Osteoblast (primary cell): ENCODE results near the gene CHRNA5. TPM values are rescaled to one million over a fixed set of nuclear protein-coding genes. Genes with fewer than 3 reads are reported as not detected.
A peak's percentile ranks its signal among the peaks of the same experiment; 100 is the strongest.
"Not testable (repeated sequence)": the region's sequence is repeated elsewhere in the genome, so short reads cannot be mapped to it uniquely, and the experiment has no call there.

Experiments used
- DNase-seq: peaks from one replicate; pipeline ENCODE4 v3.0.0; 2011; ENCODE audit warnings: low spot score, mixed read lengths; ENCODE audit not compliant: insufficient read length; ENCODE audit errors: missing footprints
- H2AFZ ChIP-seq: 2 replicates; pipeline ENCODE4 v1.6.0; 2011; ENCODE audit warnings: mild to moderate bottlenecking, low read length
- H3K27ac ChIP-seq: 2 replicates; pipeline ENCODE4 v1.5.1; 2011; ENCODE audit warnings: mild to moderate bottlenecking, low read depth, low read length, moderate library complexity
- H3K27me3 ChIP-seq: 2 replicates; pipeline ENCODE4 v1.6.0; 2012; ENCODE audit warnings: mild to moderate bottlenecking, control low read depth, inconsistent platforms, low read length, moderate library complexity; ENCODE audit not compliant: insufficient read depth
- H3K36me3 ChIP-seq: 2 replicates; pipeline ENCODE4 v1.5.1; 2011; ENCODE audit warnings: mild to moderate bottlenecking, low read length, control low read depth, moderate library complexity; ENCODE audit not compliant: insufficient read depth
- H3K4me1 ChIP-seq: 2 replicates; pipeline ENCODE4 v1.5.1; 2011; ENCODE audit warnings: mild to moderate bottlenecking, low read length, control low read depth, moderate library complexity; ENCODE audit not compliant: insufficient read depth
- H3K4me2 ChIP-seq: 2 replicates; pipeline ENCODE4 v1.6.0; 2011; ENCODE audit warnings: mild to moderate bottlenecking, low read length; ENCODE audit not compliant: insufficient read depth
- H3K4me3 ChIP-seq: fragments of 200-600 bp; sonication (generic); 3 replicates; pipeline ENCODE4 v1.5.1; 2012; ENCODE audit warnings: mild to moderate bottlenecking, low read length, inconsistent platforms; ENCODE audit not compliant: insufficient read depth
- H3K79me2 ChIP-seq: 2 replicates; pipeline ENCODE4 v1.6.0; 2012; ENCODE audit warnings: mild to moderate bottlenecking, low read length, control low read depth, inconsistent platforms; ENCODE audit not compliant: insufficient read depth
- H3K9me3 ChIP-seq: 2 replicates; pipeline ENCODE4 v1.5.1; 2011; ENCODE audit warnings: low read depth, low read length, control low read depth
- H4K20me1 ChIP-seq: 2 replicates; pipeline ENCODE4 v1.6.0; 2012; ENCODE audit warnings: mild to moderate bottlenecking, low read length, control low read depth; ENCODE audit not compliant: insufficient read depth
- total RNA-seq: library from RNA; depleted of rRNA; stranded (reverse); fragments of >200 nt; gene quantifications from 2 replicates; pipeline ENCODE4 v1.2.3, GENCODE V29; 2012
- TF ChIP-seq, protein P1 (sequence below): IDR thresholded peaks from 2 replicates; pipeline ENCODE4 v1.5.1; 2011; ENCODE audit warnings: mild to moderate bottlenecking, low read depth, low read length, moderate library complexity; ENCODE audit errors: extremely low read depth

Gene CHRNA5
- total RNA-seq, 1 donor = 0.36 TPM

DNA sequence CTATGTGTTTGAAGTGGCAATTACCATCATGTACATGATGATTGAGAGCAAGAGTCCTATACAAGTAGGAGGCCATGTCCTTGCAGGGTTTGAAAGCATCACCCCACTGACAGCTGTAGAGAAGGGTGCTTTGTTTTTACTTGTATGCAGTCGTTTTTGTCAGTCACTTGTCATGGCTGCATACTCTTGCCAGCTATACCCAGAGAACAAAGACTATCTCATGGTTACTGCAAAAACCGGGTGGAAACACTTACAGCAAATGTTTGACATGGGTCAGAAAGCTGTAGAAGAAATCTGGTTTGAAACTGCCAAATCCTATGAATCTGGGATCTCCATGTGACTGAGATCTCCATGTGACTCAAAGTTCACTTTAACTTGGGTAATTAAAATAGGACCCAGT is 32.0 kb upstream of the CHRNA5 start:
- Histone ChIP-seq H3K4me3 (no peak overlapping the region), H3K27ac (no peak overlapping the region), H4K20me1 (no peaks in the 10 kb centered on the region), H3K9me3 (no peaks in the 10 kb centered on the region), H3K4me2 (no peak overlapping the region), H3K27me3 (no peaks in the 10 kb centered on the region), H3K79me2 (no peaks in the 10 kb centered on the region), H3K4me1 (no peaks in the 10 kb centered on the region), H2AFZ (no peak overlapping the region), H3K36me3 (no peaks in the 10 kb centered on the region)
- DNase-seq = no peak
- TF ChIP-seq, protein P1, sequence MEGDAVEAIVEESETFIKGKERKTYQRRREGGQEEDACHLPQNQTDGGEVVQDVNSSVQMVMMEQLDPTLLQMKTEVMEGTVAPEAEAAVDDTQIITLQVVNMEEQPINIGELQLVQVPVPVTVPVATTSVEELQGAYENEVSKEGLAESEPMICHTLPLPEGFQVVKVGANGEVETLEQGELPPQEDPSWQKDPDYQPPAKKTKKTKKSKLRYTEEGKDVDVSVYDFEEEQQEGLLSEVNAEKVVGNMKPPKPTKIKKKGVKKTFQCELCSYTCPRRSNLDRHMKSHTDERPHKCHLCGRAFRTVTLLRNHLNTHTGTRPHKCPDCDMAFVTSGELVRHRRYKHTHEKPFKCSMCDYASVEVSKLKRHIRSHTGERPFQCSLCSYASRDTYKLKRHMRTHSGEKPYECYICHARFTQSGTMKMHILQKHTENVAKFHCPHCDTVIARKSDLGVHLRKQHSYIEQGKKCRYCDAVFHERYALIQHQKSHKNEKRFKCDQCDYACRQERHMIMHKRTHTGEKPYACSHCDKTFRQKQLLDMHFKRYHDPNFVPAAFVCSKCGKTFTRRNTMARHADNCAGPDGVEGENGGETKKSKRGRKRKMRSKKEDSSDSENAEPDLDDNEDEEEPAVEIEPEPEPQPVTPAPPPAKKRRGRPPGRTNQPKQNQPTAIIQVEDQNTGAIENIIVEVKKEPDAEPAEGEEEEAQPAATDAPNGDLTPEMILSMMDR = no peak

DNA sequence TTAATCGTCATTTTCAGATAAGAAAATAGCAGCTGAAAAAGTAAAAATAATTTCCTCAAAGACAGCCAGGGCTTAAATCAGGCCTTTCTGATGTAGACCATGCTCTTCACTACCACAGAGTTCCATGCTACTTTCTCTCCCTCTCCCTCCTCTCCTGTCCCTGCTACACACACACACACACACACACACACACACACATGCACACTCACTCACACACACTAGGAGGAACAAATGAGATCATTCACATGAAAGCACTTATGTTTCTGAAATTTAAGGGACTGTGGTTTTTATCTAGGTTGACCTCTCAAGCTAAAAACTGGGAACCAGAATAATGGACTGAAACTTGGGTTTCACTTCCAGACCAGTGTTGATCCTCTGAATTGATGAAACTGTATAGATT is 29.2 kb upstream of the CHRNA5 start:
- DNase-seq = no peak
- no peak overlapping the region for H3K4me2 ChIP-seq
- H3K27ac ChIP-seq = no peak overlapping the region

DNA sequence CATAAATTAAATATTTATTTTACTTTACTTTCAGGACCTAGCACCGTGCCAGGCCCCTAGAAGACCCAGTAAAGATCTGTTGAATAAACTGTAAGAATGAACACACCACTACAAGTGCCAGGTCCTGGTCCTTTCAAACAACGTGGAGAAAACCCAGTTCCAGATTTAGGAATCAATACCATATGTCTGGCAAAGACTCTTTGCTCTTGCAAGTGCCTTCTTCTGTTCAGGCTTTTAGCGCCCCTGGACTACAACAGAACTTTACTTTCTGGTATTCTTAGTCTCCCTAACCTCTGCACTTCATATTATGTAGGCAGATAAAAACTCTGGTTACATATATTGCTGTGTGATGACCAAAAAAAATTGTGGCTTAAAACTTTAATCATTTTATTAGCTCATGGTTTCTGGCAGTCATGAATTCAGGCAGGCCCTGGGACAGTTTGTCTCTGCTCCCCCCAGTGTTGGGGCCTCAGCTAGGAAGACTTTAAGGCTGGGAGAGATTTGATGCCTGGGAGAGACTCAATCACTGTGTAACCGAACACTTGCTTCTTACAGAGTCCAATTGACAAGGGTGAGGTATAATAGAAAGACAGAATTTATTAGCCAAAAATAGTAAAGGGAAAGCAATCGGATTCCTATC is 27.9 kb upstream of the CHRNA5 start:
- H3K36me3 ChIP-seq = peaks cover 2% of the 10 kb centered on the region
- H4K20me1 ChIP-seq = peaks cover 9% of the 10 kb centered on the region
- H3K79me2 ChIP-seq = peaks cover 22% of the 10 kb centered on the region
- peaks cover 11% of the 10 kb centered on the region for H3K4me1 ChIP-seq
- H2AFZ ChIP-seq = no peak overlapping the region
- H3K9me3 ChIP-seq = no peaks in the 10 kb centered on the region
- H3K4me2 ChIP-seq = no peak overlapping the region
- no peak for DNase-seq
- no peak overlapping the region for H3K27ac ChIP-seq
- TF ChIP-seq, protein P1 = no peak
- H3K27me3 ChIP-seq = no peaks in the 10 kb centered on the region
- H3K4me3 ChIP-seq = no peak overlapping the region

More for the DNA sequence above, 29.2 kb upstream of the CHRNA5 start:
- peaks cover 3% of the 10 kb centered on the region for H3K4me1 ChIP-seq
- H2AFZ ChIP-seq = no peak overlapping the region
- peaks cover 10% of the 10 kb centered on the region for H3K79me2 ChIP-seq
- TF ChIP-seq, protein P1 = no peak
- H3K4me3 ChIP-seq = no peak overlapping the region
- peaks cover under 1% of the 10 kb centered on the region for H4K20me1 ChIP-seq
- H3K9me3 ChIP-seq = no peaks in the 10 kb centered on the region
- H3K36me3 ChIP-seq = no peaks in the 10 kb centered on the region
- no peaks in the 10 kb centered on the region for H3K27me3 ChIP-seq

DNA sequence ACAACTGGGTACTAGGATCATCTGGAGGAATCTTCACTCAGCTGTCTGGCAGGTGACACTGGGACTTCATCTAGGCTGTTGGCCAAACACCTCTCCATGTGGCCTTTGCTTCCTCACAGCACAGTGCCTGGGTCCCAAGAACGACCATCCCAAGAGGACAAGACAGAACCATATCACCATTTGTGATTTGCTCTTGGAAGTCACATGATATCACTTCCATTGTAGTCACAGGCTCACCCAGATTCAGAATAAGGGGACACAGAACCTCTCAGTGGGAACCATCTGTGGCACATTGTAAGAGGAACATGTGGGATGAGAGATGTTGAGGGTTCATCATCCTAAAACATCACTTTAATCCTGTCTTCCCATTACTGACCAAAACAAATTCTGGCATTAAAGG is 27.0 kb upstream of the CHRNA5 start:
- TF ChIP-seq, protein P1 = no peak
- no peak for DNase-seq
- Histone ChIP-seq H3K9me3 (no peaks in the 10 kb centered on the region), H3K79me2 (peaks cover 32% of the 10 kb centered on the region), H3K4me3 (no peak overlapping the region), H2AFZ (no peak overlapping the region), H4K20me1 (peaks cover 9% of the 10 kb centered on the region), H3K4me1 (peaks cover 11% of the 10 kb centered on the region), H3K27ac (no peak overlapping the region), H3K27me3 (no peaks in the 10 kb centered on the region), H3K36me3 (peaks cover 12% of the 10 kb centered on the region), H3K4me2 (no peak overlapping the region)

DNA sequence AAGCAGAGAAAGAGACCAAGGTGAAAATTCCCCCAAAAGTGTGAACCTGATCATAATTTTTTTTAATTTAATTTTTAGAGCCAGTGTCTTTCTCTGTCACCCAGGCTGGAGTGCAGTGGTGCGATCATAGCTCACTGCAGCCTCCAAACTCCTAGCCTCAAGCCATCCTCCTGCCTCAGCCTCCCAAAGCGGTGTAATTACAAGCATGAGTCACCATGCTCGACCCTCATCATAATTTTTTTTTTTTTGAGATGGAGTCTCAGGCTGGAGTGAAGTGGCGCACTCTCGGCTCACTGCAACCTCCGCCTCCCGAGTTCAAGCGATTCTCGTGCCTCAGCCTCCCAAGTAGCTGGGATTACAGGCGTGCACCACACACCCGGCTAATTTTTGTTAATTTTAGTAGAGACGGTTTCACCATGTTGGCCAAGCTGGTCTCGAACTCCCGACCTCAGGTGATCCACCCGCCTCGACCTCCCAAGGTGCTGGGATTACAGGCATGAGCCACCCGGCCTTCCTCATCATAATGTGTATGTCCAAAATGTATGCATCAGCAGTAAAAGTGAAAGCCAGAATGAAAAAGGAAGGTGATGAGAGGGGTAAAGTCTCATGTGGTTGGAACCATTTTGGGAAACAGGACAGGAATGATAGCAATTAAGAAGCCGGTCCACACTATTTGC is 25.7 kb upstream of the CHRNA5 start:
- H3K9me3 ChIP-seq, H3K27me3 ChIP-seq, H4K20me1 ChIP-seq: not testable (repeated sequence)
- DNase-seq = peak; percentile 25
- Histone ChIP-seq H3K4me1 (peaks cover 11% of the 10 kb centered on the region), H3K27ac (peak overlapping the region; percentile 95), H3K79me2 (peaks cover 36% of the 10 kb centered on the region), H3K36me3 (peaks cover 21% of the 10 kb centered on the region), H3K4me2 (peak overlapping the region; percentile 96), H2AFZ (peak overlapping the region; percentile 100), H3K4me3 (peak overlapping the region; percentile 98)
